ENCODE data around the gene ISLR. TPM values are rescaled to one million over a fixed set of nuclear protein-coding genes. Genes with fewer than 3 reads are reported as not detected.
"Not testable (repeated sequence)": the region's sequence is repeated elsewhere in the genome, so short reads cannot be mapped to it uniquely, and the experiment has no call there.

ISLR gene
- polyA plus RNA-seq, 4 donors, result 57.4 to 515 (median 72.8) TPM

DNA sequence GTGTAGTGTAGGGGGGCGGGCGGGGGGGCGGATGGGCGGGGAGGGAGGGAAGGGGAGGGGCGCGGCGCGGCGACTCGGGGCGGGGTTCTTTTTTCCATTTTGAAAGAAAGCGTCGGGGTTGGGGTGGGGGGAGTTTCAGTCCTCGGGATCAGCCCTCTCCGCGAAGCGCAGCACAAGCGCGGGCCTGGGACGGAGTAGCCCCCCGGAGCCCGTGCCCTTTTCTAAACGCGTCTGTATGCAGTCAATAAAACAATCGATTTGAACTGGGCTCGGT is 37.0 kb upstream of the ISLR start:
- no peak for DNase-seq (ENCODE audit: low read depth in 4 of 4, low spot score in 3 of 4)

DNA sequence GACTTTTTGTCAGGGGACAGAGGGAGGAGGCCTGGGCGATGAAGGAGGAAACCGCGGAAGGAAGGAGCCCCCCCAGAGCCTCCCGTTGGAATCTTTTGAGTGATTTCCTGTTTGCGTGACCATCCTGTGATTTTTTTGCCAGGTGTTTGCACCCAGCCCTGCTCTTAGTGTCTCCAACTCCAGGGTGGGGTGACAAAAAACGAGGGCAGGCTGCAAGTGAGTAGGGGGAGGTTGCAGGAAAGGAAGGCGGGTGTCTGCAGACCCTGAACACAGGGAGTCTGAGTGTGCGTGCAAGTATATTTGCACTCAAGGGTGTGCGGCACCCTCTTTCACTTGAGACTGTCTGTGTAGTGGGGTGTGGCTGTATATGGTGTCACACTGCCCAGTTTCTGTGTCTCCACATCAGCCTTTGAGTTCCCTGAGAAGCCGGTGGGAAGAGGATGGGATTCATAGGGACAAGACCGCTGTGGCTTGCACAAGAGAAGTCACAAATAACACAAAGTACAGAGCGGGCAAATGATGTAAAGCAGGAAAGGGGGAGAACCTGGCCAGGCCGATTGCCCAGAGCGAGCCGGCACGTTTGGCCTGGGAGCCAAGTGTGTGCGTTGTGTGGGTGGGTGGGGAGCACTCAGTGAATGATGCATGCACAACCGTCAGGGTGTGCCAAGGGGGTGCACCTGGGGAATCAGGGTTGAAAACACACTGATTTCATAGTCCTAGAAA is 36.5 kb upstream of the ISLR start:
- no peak for DNase-seq (ENCODE audit: low read depth in 4 of 4, low spot score in 3 of 4)

DNA sequence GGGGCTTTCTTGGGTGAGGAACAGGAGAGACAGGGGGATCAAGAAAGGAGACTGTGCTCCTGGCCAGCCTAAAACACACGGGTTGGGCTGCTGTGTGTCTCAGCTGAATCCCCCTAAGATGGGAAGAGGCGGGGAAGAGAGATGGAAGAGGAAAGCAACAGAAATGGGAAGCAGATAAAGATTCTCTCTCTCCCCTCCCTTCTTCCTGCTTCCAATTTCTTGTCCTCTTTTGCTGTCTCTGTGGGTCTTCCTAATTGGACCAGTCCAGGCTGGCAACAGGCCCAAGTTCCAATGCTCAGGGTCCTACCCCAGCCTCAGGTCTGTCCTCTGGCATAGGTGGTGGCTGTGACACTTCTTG is 36.0 kb upstream of the ISLR start:
- DNase-seq (ENCODE audit: low read depth in 4 of 4, low spot score in 3 of 4), result no peak

DNA sequence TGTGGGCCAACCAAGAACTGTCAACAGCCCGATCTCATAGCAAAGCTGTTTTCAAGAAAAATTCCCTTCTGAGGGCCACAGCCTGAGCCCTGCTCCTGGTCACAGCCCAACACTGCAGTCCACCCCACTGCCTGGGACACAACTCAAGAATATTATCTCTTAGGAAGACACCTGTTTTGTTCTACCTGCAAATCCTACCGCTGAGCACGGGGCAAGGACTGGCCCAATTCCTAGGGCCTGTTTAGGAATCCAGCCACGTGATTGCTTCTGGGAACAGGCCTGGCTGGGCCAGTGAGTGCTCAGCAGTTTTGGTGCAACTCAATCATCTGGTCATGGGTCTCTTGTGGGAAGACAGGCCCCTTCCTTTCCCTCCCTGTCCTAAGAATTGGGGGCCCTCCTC is 34.9 kb upstream of the ISLR start:
- no peak for DNase-seq (ENCODE audit: low read depth in 4 of 4, low spot score in 3 of 4)

DNA sequence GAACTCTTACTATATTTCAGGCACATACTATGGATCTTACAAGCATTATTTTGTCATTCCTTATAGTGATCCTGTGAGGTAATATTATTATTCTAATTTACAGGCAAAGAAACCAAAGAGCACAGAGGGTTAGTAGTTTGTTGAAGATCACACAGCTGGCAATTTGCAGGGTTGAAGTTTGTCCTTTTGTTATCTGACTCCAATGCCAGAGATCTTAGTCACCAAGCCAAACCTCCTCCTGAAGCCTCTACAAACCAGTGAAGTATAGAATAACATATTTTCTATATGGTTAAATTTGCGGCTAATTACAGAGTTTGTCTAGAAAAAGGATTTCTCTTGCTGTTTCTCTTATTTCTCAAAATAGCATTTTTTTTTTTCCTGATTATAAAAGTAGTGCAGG is 31.9 kb upstream of the ISLR start:
- no peak for DNase-seq (ENCODE audit: low read depth in 4 of 4, low spot score in 3 of 4)

DNA sequence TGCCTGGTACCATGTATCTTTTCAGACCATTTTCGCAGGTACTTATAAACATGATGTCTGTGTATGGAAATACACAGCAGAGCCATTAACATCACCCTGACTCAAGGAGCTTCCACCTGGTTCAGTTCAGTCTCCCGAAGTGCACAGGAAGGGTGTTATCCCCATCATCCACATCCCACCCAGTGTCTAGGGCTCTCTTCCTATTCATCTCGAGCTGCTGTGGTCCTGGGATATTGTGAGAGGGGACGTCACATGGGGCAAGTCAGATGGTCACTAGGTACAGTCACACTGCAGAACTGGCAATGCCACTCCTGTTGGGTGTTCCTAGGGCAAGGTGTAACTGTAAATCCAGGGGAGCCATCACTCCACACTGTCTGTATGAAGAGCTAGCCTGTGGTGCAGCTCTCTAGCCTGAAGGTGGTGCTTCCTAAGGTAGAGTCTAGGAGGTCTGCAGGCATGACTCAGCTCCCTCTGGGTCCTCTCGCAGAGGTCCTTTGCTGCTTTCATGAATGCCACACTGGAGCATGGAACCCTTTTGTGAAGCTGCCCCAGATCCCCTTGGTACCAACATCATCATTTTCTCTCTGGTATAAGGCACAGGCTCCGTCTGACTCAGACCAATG is 29.2 kb upstream of the ISLR start:
- no peak for DNase-seq (ENCODE audit: low read depth in 4 of 4, low spot score in 3 of 4)

DNA sequence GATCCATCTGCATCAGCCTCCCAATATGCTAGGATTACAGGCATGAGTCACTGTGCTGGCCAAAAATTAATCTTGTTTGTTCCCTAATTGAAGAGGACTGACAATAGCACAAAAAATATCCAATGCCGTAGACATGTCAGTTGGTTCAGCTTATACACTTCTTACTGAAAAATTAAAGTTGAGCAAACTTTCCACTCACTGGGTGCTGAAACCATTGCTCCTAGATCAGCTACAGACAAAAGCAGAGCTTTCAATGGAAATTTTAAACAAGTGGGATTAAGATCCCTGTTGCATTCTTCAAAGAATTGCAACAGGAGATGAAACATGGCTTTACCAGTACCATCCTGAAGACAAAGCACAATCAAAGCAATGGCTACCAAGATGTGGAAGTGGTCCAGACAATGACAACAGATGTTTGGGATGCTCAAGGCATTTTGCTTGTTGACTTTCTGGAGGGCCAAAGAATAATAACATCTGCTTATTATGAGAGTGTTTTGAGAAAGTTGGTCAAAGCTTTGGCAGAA is 27.2 kb upstream of the ISLR start:
- DNase-seq (ENCODE audit: low read depth in 4 of 4, low spot score in 3 of 4), result no peak

DNA sequence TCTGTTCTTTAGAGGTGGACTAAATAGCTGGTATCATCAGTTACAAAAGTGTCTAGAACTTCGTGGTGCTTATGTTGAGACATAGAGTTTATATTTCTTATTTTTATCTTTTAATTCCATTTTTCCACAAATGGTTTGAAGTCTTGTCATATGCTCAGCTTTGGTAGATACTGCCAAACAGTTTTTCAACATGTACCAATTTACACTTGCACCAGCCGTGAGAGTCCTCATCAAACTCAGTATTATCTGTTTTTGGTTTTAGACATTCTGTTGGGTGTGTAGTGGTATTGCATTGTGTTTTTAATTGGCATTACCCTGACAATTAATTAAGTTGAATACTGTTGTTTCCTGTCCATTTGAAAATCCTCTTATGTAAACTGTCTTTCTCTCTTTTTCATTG is 26.5 kb upstream of the ISLR start:
- DNase-seq (ENCODE audit: low read depth in 4 of 4, low spot score in 3 of 4), result no peak

DNA sequence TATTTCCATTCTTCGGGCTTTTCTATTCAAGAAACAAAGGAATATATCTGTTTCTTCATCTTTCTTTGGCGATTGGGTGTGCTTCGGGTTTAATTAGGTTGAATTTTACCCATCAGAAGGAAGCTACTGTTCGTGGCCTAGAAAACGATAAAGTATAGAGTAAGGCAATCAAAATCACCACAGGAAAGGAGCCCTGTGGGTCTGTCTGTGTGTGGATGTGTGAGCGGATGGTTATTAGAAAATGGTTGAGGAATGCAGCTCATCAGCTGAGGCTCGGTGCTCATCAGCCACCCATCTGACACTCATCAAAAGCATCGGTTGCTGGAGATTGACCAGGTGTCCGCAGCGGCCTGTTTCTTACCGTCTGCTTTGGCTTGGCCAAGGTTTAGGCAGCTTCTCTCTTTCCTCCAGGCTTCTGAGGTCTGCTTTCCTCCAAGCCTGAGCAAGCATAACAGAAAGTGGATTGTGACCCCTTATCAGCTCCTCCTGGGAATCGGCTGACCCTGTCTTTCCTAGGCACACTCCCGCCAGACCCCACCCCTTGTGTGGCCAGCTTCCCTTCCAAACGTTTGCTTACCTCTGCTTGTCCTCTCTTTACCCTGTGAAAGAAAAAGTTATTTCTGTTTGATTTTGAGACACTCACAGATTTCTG is 17.6 kb upstream of the ISLR start:
- DNase-seq (ENCODE audit: low read depth in 4 of 4, low spot score in 3 of 4), result no peak

DNA sequence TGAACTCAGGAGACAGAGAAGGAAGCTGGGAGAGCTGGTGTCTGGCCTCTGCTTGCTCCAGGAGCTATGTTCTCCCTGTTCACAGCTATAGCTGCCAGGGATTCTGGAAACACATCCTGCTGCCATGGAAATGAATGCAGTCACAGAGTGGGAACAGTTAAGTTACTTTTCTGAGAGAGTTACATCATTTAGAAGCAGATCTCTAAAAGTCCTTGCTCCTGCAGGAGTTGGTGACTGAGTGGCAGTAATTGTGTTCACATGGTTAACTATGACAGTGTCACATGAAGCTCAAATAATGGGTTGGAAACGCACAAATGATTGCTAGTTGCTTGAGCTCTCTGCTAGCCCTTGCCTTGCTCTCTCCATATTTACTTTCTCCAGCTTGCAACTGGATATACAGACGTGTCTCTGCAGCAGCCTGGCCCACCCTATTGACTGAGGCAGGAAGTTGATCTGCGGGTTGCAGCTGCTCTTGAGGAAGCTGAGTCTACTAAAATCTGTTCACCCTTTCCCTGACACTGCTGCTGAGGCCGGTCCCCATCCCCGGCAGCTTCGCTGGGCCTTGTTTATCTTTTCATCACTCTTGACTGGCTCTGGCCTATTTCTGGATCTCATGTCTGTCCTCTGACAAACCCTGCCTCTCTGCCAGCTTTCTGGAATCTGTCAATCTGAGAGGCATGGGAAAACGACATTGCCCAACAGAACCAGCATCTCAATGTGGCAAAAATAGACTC is 16.7 kb upstream of the ISLR start:
- no peak for DNase-seq (ENCODE audit: low read depth in 4 of 4, low spot score in 3 of 4)

DNA sequence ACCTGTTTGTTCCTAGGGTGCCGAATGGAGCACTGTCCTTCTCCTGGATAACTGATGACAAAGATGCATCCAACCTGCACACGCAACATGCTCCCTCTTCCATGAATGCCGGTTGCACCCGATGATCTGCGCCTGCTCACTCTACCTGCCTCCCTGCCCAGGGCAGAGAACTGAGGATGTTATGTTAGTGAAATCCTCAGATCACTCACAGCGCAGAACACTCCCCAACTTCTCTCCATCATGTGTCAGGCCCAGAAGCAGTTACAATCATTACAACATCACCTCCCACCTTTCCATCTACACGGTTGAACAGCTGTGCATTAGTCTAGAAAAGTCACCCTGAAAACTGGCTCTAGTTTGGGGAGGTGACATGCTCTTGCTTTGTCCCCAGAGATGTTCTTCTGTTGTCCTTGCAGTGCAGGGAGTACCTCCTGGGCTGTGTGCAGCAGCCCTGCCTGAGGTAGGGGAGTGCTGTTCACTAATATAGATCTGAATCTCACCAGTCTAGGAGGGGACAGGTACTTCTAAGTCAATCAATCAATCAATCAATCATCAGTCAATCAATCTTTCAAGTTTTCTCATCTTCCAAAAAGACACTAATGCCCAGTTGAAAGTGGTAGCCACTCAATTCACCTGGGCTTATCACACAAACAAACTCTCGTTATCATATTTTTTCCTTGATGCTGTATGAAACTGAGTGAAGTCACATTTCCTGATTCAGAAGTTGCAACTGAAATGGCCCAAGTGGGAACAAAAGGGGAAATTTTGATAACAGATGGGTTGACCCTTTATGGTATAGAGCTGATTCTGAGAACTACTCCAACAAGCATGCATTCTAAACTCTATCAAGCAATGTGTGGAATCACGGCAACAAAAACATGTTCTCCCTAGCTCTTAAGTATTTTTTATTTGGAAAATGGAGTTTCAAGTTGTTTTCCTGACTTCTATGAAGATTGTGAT is 15.4 kb upstream of the ISLR start:
- DNase-seq (ENCODE audit: low read depth in 4 of 4, low spot score in 3 of 4), result no peak

DNA sequence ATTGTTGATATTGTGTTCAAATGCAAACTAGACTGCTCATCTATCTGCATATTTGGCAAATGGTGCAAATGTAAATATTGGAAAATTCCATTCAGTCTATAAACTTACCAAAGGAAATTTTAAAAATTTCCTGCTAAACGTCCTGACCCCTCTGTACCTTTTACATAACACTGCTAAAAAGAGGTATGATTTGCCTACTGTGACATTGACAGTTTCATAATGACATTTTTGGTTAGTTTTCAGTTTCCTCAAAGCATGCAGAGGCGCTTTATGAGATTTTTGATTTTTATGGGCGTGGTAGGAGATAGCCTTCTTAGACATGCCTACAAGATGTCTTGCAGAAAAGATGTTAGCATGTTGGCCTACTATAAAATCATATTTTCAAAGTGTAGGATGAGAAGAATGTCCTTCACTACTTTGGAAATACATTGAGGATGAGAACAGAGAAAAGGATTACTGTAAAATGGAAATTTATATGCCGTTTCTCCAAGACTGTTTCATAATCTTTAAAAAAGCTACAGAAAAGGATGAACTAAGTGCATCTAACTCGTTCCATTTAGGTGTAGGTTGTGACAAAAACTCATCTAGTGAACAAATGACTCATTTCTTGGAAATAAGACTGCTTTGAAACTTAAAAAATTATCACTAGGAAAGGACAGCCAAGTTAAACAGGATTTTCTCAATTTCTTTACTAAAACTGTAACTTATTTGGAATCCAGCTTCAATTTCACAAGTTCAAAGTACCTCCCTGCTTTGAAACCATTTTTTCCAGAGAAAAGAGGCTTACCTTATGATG is 14.5 kb upstream of the ISLR start:
- no peak for DNase-seq (ENCODE audit: low read depth in 4 of 4, low spot score in 3 of 4)

DNA sequence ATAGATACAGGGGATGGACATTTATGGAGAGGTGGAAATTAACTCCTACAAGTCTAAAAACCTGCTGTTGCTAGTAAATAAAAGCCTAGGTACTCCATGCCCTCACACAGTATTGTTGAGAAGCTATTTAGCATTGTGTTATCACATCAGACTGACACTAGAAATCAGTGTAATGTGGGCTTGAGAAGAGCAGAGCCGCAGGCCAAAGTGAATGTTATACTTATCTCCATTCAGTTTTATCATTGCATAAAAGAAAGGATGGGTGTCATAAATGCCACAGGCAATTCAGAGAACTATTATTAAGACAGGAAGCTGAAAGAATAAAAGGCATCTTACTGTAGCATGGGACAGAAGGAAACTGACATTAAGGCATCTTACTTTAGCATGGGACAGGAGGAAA is 13.7 kb upstream of the ISLR start:
- no peak for DNase-seq (ENCODE audit: low read depth in 4 of 4, low spot score in 3 of 4)

DNA sequence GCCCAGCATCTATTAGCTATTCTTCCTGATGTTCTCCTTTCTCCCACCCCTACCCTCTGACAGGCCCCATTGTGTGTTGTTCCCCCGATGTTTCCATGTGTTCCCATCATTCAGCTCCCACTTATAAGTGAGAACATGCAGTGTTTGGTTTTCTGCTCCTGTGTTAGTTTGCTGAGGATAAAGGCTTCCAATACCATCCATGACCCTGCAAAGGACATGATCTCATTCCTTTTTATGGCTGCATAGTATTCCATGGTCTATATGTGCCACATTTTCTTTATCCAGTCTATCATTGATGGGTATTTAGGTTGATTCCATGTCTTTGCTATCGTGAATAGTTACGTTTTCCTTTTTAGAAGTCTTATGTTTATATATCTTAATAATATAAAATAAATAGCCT is 13.1 kb upstream of the ISLR start:
- not testable (repeated sequence) for DNase-seq (ENCODE audit: low read depth in 4 of 4, low spot score in 3 of 4)

DNA sequence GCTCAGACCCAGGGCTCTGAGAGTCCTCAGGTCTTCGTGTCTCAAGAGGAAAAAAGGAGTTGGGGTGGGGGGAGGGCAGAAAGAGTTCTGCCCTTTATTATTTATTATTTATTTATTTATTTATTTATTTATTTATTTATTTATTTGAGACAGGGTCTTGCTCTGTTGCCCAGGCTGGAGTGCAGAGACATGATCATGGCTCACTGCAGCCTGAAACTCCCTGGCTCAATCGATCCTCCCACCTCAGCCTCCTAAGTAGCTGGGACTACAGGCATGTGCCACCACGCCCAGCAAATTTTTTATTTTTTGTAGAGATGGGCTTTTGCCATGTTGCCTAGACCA is 11.3 kb upstream of the ISLR start:
- DNase-seq (ENCODE audit: low read depth in 4 of 4, low spot score in 3 of 4), result not testable (repeated sequence)

DNA sequence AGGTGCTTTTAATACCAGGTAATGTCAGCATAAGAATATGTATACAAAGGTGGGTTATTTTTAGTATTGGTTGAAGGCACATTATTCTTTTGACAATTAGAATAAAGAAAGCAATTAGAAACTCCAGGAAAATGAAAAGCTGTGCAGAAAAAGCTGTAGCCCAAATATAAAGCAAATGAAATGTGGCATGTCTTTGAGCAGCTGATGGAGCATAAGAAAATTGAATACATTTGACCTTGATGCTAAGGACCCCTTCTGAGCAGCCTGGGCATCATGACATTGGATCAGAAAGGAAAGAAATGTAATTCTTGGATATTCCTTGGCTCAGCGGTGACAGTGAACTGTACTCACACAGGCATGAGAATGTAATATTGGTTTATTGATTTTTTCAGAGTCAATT is 8.0 kb upstream of the ISLR start:
- DNase-seq (ENCODE audit: low read depth in 4 of 4, low spot score in 3 of 4), result no peak

DNA sequence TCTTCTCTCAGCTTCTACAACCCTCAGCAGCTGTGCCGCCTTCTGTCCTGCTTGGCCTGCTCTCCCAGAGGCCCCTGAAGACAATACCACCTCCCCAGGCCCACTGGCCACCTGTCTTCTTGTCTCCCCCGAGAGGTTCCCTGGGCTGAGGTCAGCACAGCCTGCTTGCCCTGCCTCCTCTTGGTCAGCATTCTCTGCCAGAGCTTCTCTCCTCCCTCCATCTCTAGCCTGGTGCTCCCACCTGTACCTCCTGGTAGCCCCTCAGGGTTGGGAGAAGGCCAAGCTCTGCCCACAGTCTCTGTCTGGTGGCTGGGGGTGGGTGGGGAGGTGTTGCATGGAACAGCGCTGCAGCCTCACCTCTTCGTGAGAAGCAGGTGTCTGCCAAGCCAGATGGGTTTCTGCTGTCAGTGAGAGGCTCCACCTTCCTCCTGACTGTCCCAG is 5.6 kb upstream of the ISLR start:
- DNase-seq (ENCODE audit: low read depth in 4 of 4, low spot score in 3 of 4), result no peak

DNA sequence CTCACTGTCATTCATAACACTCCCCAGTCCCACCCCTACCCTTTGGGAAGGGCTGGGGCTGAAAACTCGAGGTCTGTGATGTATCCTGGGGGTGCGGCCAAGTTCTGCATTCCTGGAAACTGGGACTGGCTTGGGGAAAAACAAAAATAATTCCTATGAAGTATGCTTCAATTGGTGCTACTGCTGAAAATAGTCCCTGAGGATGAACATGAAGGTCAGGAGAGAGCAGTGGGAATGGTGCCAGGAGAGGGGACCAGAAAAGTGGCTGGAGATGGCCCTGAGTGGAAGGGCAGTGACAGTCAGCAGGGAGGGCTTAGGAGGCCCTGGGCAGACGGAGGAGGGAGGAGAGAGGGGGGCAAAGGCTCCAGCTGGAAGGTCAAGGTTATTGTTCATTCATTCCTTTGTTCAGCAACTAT is 4.8 kb upstream of the ISLR start:
- DNase-seq (ENCODE audit: low read depth in 4 of 4, low spot score in 3 of 4), result no peak

DNA sequence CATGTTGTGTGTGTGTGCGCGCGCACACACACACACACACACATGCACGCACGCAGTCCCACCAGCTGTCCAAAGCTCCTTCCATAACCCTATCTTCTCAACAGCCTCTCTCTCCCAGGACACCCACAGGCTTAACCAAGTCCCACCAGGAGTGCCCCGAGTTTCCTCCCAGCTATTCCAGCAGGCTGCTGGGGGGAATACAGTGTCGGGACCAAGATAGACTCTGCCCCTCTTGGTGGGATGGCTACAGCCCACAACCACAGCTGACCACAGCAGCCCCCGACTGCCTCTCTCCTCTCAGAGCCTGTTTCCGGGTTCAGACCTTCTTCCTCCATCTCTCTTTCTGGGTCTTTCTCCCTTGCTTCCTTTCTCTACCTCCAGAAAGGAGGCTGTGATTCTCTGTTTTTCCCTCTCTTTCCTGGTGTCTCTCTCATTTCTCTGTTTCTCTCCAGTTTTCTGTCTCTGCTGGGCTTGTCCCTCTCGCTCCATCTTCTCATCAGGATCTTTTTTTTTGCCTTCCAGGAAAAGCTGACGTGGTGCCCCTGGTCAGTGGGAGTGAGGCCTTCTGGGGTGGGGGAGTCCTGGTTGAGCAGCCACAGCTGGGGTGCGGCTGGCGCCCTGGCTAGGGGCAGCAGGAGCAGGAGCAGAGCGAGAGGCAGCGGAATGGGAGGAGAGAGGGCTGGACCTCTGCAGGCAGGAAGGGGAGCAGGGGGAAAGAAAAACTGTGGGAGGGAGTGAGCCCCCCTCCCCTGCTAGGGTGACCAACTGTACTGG is 3.3 kb upstream of the ISLR start:
- no peak for DNase-seq (ENCODE audit: low read depth in 4 of 4, low spot score in 3 of 4)
